SK-N-SH treated with all-trans-retinoic acid at 6 μM for 48 hours (cell line): Measurements from ENCODE around the gene CSPG5.

Source experiments
- BACH2 ChIP-seq: fragments of 250-450 bp; sonication (Bioruptor Pico); IDR thresholded peaks from 2 replicates; pipeline ENCODE4 v1.9.0; 2021; ENCODE audit warnings: mild to moderate bottlenecking, borderline replicate concordance
- CSDC2 ChIP-seq: fragments of 250-450 bp; sonication (Bioruptor Pico); IDR thresholded peaks from 2 replicates; pipeline ENCODE4 v1.5.0; 2020; ENCODE audit warnings: mild to moderate bottlenecking, moderate library complexity
- SNAI2 ChIP-seq: fragments of 250-450 bp; sonication (Bioruptor Pico); IDR thresholded peaks from 2 replicates; pipeline ENCODE4 v1.5.0; 2020; ENCODE audit warnings: mild to moderate bottlenecking, moderate library complexity

- no peak for TF ChIP-seq BACH2 (CRISPR knock-in tag)
- TF ChIP-seq CSDC2: no peak
- no peak for TF ChIP-seq SNAI2 (CRISPR knock-in tag)
Observed at GRCh38 chr3:47556351-47556750, 22.3 kb downstream of the CSPG5 start.
